IPS DF 6.9 (cell line): ENCODE results near the gene FKTN.

Experiments used
- DNase-seq: peaks from one replicate; pipeline ENCODE4 v3.0.0-alpha.2; 2013; ENCODE audit warnings: low read depth, low spot score
- H3K27ac ChIP-seq: one replicate; pipeline ENCODE4 v1.5.1; 2013; ENCODE audit warnings: low read length, control low read depth
- H3K27me3 ChIP-seq: 2 replicates; pipeline ENCODE4 v1.6.1; 2013; ENCODE audit warnings: mild to moderate bottlenecking, low read length; ENCODE audit not compliant: control insufficient read depth, insufficient read depth
- H3K36me3 ChIP-seq: 2 replicates; pipeline ENCODE4 v1.6.1; 2013; ENCODE audit warnings: low read length; ENCODE audit not compliant: control insufficient read depth, insufficient read depth
- H3K4me1 ChIP-seq: 2 replicates; pipeline ENCODE4 v1.6.1; 2013; ENCODE audit warnings: low read length; ENCODE audit not compliant: control insufficient read depth, insufficient read depth
- H3K4me3 ChIP-seq: 2 replicates; pipeline ENCODE4 v1.5.1; 2013; ENCODE audit warnings: mild to moderate bottlenecking, low read length
- H3K9me3 ChIP-seq: 2 replicates; pipeline ENCODE4 v1.6.1; 2013; ENCODE audit warnings: low read length, inconsistent platforms; ENCODE audit not compliant: control insufficient read depth, insufficient read depth
- WGBS: extraction: QIAGEN DNeasy Blood & Tissue Kit; methylation state at CpG from one replicate; pipeline ENCODE4 v1.1.7; 2013; ENCODE audit warnings: mixed read lengths, missing lambda C conversion rate; ENCODE audit not compliant: insufficient read length, insufficient coverage; 5-methylcytosine and 5-hydroxymethylcytosine counted together

The FKTN gene

GRCh38 chr9:105625088-105625487 is 67.2 kb downstream of the FKTN start:
- H3K36me3 ChIP-seq, result no peaks in the 10 kb centered on the region
- no peaks in the 10 kb centered on the region for H3K4me1 ChIP-seq
- H3K4me3 ChIP-seq, result no peak overlapping the region
- no peaks in the 10 kb centered on the region for H3K27me3 ChIP-seq
- no peak for DNase-seq
- no peak overlapping the region for H3K27ac ChIP-seq
- H3K9me3 ChIP-seq, result no peaks in the 10 kb centered on the region
- no CpG with 5 or more reads among the region's 1 CpG for WGBS

GRCh38 chr9:105632807-105633206 is 74.9 kb downstream of the FKTN start:
- DNase-seq, result no peak
- H3K9me3 ChIP-seq, result no peaks in the 10 kb centered on the region
- no peaks in the 10 kb centered on the region for H3K4me1 ChIP-seq
- no peak overlapping the region for H3K27ac ChIP-seq
- H3K4me3 ChIP-seq, result no peak overlapping the region
- H3K27me3 ChIP-seq, result no peaks in the 10 kb centered on the region
- WGBS, result no CpG with 5 or more reads among the region's 1 CpG
- no peaks in the 10 kb centered on the region for H3K36me3 ChIP-seq

GRCh38 chr9:105633411-105633810 is 75.5 kb downstream of the FKTN start:
- no CpG with 5 or more reads among the region's 3 CpGs for WGBS
- Histone ChIP-seq H3K36me3 (no peaks in the 10 kb centered on the region), H3K9me3 (no peaks in the 10 kb centered on the region), H3K4me3 (no peak overlapping the region), H3K4me1 (no peaks in the 10 kb centered on the region), H3K27me3 (no peaks in the 10 kb centered on the region), H3K27ac (no peak overlapping the region)
- no peak for DNase-seq

DNA sequence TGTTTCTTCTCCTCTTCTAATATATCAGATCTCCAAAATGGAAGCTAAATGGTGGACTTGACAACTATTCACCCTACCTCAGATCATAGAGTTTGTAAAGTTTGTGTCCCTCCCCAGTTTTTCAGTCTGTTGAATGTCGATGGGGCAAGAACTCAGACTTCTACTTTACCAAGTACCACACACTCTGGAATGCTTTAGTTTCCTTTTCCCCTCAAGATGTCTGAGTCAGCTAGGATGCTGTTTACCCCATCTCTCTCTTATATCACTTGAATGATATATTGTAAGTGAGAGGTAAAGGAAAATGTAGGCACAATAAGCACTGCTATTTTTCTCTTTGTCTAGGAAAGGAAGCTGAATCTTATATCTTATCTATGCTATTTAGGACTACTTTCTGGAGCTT is 78.4 kb downstream of the FKTN start:
- DNase-seq, result no peak
- Histone ChIP-seq H3K36me3 (no peaks in the 10 kb centered on the region), H3K4me3 (no peak overlapping the region), H3K4me1 (no peaks in the 10 kb centered on the region), H3K27ac (no peak overlapping the region), H3K27me3 (no peaks in the 10 kb centered on the region), H3K9me3 (no peaks in the 10 kb centered on the region)
- WGBS, result no CpG with 5 or more reads among the region's 1 CpG

DNA sequence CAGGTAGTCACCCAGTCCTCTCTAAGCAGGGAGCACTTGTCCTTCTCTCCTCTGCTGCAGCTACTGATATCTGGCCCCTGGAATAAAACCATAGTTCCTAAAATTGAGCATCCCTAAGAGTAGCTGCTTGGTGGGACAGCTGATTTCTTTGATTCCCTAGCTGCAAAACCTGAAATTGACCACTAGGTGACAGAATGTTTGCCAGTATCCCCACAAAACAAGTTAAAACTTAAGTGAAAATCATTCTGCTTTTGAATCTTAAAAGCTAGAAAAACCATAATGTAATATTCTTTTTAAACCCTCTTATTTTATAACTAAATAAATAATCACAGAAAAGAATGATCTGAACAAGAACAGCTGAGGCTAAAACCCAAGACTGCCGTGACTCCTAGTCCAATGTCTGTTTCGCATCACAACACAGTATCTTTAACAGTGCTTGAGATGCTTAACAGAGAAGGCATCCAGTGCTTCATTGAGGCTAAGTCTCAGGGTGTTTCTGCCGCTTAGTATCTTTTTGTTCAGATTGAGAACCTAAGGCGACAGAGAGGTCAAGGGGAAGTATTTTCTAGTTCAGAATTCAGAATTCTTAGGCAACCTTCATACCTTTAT is 80.0 kb downstream of the FKTN start:
- no peak overlapping the region for H3K4me3 ChIP-seq
- no peak overlapping the region for H3K27ac ChIP-seq
- H3K4me1 ChIP-seq, result no peaks in the 10 kb centered on the region
- H3K27me3 ChIP-seq, result no peaks in the 10 kb centered on the region
- WGBS, result no CpG with 5 or more reads among the region's 4 CpGs
- H3K9me3 ChIP-seq, result no peaks in the 10 kb centered on the region
- no peak for DNase-seq
- H3K36me3 ChIP-seq, result no peaks in the 10 kb centered on the region

GRCh38 chr9:105639936-105640335 is 82.0 kb downstream of the FKTN start:
- Histone ChIP-seq H3K27me3 (no peaks in the 10 kb centered on the region), H3K27ac (no peak overlapping the region), H3K36me3 (no peaks in the 10 kb centered on the region), H3K9me3 (no peaks in the 10 kb centered on the region), H3K4me1 (no peaks in the 10 kb centered on the region), H3K4me3 (no peak overlapping the region)
- DNase-seq, result no peak

GRCh38 chr9:105643795-105644194 is 85.9 kb downstream of the FKTN start:
- Histone ChIP-seq H3K27ac (no peak overlapping the region), H3K4me3 (no peak overlapping the region), H3K27me3 (no peaks in the 10 kb centered on the region), H3K36me3 (no peaks in the 10 kb centered on the region), H3K9me3 (no peaks in the 10 kb centered on the region), H3K4me1 (peaks cover 3% of the 10 kb centered on the region; the same call in 1 of the 2 replicates)
- DNase-seq, result no peak

- no peak overlapping the region for H3K27ac ChIP-seq
- H3K4me1 ChIP-seq, result peaks cover 6% of the 10 kb centered on the region
- no peak for DNase-seq
- no CpG with 5 or more reads among the region's 7 CpGs for WGBS
- H3K4me3 ChIP-seq, result no peak overlapping the region
- H3K9me3 ChIP-seq, result no peaks in the 10 kb centered on the region
- no peaks in the 10 kb centered on the region for H3K27me3 ChIP-seq
- H3K36me3 ChIP-seq, result no peaks in the 10 kb centered on the region
Observed at GRCh38 chr9:105646879-105647594, 89.1 kb downstream of the FKTN start.

DNA sequence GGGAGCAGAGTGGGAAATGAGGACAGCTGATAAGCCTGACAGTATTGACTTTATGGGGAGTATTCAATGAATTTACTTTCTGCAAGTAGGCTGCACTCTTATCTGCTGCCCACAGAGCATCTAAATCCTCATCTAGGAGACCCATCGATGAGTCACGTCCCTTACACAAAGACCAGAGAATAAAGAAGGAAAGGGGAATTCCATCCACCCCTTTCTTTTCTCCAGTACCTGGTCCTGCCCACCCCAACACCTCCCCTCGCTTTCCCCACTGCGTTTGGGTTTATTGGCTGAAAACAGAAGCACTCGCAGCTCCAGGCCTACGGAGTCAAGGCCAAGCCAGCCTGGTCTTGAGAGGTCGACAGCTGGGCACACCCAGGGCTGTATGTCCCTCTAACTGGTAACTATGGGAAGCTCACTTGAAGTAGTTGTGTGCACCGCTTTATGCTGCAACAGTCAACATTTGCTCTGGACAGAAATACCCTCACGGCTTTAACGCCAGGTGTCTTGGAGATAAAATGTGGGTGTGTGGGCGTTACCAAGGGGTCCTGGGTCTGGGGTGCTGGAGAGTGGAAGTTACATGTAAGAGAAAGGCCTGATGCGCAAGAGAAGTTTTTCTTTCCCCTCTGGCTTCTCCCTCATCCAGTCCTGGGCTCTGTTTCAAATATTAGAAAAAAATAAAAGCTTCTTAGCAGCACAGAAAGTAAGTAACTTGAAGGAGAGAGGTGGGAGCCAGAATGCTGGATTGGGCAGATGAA is 89.8 kb downstream of the FKTN start:
- no peaks in the 10 kb centered on the region for H3K36me3 ChIP-seq
- H3K9me3 ChIP-seq, result no peaks in the 10 kb centered on the region
- no CpG with 5 or more reads among the region's 12 CpGs for WGBS
- no peak for DNase-seq
- H3K27me3 ChIP-seq, result no peaks in the 10 kb centered on the region
- H3K4me1 ChIP-seq, result peaks cover 6% of the 10 kb centered on the region
- H3K4me3 ChIP-seq, result no peak overlapping the region
- no peak overlapping the region for H3K27ac ChIP-seq

GRCh38 chr9:105651806-105652205 is 93.9 kb downstream of the FKTN start:
- WGBS, result no CpG with 5 or more reads among the region's 4 CpGs
- Histone ChIP-seq H3K27ac (no peak overlapping the region), H3K36me3 (no peaks in the 10 kb centered on the region), H3K27me3 (peaks cover 13% of the 10 kb centered on the region; the same call in 1 of the 2 replicates), H3K9me3 (no peaks in the 10 kb centered on the region), H3K4me1 (peaks cover 6% of the 10 kb centered on the region), H3K4me3 (no peak overlapping the region)
- no peak for DNase-seq
